Activated effector memory CD4-positive, alpha-beta T cell treated with anti-CD3 and anti-CD28 coated beads, Interleukin-2, amount 50 U/mL, for 16 hours (primary cell): ENCODE data around the gene ZNF831.

Experiments
- DNase-seq: peaks from one replicate; pipeline ENCODE4 v3.0.0-alpha.2; 2020

The ZNF831 gene

DNA sequence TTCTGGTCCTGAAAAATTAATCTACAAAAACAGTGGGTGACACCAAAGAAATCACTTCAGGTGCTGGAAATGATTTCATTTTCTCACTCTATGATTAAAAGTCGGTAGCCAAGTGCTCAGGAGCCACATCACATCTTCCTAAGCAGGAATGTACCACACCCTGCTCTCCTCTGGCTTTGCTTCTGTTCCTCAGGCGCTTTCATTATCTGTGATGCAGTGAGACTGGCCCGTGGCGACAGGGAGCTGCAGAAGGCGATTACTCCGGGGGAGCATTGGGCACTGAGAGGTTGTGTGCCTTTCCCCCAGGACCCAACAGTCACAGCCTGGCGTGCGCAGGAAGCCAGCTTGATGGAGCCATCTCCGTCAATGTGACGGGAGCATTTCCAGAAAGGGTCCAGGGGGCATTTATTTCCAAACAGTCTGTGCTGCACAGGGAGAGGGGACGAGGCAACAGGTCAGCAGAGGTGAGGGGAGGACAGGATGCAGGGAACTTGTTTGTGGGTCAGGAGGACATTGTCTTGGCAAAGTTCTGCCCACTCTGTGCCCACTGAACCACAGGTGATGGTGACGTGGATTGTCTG lies 5.6 kb upstream of the ZNF831 start:
- no peak for DNase-seq

GRCh38 chr20:59158673-59159072 lies 4.9 kb upstream of the ZNF831 start:
- no peak for DNase-seq

- no peak for DNase-seq
Measured at GRCh38 chr20:59159091-59159490, 4.5 kb upstream of the ZNF831 start.

GRCh38 chr20:59159493-59160376 lies 3.9 kb upstream of the ZNF831 start:
- DNase-seq, result peak; percentile 86

DNA sequence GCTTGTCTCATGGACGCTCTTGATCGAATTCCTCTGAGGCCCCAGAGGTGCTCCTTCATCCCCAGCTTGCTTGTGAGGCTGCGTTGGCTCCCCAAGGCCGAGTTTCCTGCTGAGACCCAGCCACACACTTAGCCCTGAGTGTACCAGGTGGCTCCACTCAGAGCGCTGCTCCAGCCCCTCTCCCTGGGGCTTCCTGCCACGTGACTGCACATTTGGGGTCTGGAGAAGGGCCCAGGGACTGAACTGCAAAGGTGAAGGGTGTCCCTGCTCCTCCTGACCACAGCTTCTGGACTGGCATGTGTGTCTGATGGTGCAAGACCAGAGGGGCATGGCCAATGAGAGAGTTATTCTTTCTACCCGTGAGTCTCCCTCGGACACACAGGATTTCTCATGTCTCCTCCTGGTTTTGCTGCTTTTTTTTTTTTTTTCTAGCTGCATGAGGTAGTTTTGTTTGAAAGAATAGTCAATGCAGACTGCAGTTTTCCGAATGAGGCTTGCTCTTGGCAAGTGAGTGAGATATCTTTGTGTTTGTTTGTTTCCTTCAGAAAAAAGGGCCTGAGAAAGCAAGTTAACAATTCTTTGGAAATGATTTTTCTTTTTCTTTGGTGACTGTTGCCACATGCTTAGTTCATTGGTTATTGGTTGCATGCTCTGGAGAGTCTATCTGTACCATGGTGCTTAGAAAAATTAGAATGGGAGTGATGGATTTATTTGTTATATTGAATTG lies 3.1 kb upstream of the ZNF831 start:
- DNase-seq, result no peak

DNA sequence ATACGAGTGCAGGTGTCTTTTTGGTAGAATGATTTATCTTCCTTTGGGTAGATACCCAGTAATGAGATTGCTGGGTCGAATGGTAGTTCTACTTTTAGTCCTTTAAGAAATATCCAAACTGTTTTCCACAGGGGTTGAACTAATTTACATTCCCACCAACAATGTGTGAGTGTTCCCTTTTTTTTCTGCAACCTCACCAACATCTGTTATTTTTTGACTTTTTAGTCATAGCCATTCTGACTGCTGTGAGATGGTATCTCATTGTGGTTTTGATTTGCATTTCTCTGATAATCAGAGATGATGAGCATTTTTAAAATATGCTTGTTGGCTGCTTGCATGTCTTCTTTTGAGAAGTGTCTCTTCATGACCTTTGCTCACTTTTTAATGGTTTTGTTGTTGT lies 1.9 kb upstream of the ZNF831 start:
- no peak for DNase-seq

DNA sequence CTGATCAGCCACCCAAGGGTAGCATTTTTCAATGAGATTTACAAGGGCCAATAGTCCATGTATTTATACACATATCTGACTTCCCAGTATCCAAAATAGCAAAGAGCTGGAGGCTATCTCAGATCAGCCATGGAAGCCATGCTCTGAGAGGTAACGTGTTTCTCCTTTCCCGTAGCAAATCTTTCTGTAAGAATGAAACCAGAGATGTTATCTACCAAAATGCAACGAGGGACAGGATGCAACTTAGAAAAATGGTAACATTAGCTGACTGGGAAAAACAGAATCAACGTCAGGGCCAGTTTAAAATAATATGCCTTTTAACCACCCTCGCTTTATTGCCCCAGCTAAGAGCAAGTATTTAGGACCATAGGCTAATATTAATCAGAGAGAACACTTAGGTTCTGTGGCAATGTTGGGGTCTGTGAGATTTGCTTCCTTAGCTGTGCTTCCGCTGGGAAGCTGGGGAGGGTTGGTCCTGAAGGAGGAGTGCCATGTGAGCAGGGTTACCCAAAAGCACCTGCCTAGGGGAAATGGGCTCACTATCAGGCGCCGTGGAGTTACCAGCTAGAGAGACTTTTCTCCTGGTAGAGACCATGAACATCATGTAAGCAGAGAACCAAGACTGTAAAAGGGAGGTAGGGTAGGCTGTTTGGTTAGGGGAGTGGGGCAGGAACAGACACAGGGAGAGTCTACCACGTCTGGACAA lies 1.2 kb downstream of the ZNF831 start:
- no peak for DNase-seq

GRCh38 chr20:59165396-59165795 lies 1.8 kb downstream of the ZNF831 start:
- DNase-seq, result no peak

DNA sequence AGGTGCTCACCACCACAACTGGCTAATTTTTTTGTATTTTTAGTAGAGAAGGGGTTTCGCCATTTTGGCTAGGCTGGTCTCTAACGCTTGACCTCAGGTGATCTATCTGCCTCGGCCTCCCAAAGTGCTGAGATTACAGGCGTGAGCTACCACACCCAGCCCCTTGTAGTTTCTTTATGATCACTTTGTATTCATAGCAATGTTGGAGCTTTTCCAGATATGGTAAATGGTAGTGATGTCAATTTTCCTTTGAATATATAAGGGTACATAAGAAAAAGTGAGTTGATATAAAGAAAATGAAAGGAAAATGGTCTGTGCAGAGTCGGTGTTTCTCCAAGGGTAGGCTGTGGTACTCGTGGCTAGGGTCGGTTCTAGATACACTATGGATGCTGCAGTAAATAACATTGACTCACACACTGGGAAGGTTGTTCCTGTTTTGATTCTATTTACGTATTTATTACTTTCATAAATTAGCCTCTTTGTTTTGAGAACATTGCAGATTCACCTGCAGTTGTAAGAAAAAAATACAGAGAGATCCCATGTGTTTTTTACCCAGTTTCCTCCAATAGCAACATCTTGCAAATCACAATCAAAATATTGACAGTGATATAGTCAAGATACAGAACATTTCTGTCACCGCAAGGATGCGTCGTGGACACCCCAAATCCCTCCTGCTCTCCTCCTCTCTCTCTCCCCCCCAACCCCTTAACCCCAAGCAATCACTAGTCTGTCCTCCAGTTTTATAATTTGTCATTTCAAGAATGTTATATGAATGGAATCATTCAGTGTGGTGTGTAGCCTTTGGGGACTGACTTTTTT lies 2.5 kb downstream of the ZNF831 start:
- no peak for DNase-seq

GRCh38 chr20:59170406-59171349 lies 7.1 kb downstream of the ZNF831 start:
- DNase-seq, result no peak

- DNase-seq, result no peak
Measured at GRCh38 chr20:59171986-59172385, 8.4 kb downstream of the ZNF831 start.

DNA sequence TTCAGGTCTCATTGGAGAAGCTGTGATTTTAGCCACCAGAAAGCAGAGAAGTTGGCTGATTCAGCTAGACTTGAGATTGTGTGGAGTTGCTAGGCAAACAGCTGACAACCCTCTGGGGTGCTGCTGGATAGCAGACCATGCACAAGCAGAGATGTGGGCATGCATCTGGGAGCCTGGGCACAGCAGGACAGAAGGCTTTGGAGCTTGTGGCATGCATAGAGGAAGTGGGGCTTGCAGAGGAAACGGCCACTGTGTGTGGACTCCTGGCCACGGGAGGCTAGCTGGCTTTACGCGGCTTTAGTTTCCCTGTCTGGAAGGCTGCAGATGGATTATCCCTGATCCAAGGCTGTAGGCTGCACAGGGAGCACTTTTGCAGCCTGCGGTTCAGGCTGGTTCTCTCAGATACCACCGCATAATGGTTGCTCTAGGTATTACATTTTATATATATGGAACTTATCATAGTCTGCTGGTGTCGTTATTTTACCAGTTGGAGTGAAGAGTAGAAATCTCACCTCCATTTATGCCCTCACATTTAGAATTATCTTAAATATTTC lies 10.4 kb downstream of the ZNF831 start:
- no peak for DNase-seq

DNA sequence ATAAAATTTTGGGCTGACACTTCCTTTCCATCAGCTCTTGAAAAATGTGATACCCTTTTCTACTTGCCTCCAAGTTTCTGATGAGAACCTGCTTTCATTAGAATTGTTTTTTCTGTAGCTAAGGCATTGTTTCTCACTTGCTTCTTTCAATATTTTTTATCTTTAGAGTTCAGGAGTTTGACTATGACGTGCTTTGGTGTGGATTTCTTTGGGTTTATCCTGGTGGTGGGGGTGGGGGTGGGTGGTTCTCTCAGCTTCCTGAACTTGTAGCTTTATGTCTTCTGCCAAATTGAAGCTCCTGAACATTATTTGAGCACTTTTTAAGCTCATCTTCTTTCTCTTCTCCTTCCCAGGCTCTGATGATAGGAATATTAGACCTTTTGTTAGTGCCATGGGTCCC lies 11.4 kb downstream of the ZNF831 start:
- DNase-seq, result no peak

- DNase-seq, result no peak
Measured at GRCh38 chr20:59175861-59176260, 12.2 kb downstream of the ZNF831 start.

GRCh38 chr20:59176812-59177211 lies 13.2 kb downstream of the ZNF831 start:
- DNase-seq, result no peak

DNA sequence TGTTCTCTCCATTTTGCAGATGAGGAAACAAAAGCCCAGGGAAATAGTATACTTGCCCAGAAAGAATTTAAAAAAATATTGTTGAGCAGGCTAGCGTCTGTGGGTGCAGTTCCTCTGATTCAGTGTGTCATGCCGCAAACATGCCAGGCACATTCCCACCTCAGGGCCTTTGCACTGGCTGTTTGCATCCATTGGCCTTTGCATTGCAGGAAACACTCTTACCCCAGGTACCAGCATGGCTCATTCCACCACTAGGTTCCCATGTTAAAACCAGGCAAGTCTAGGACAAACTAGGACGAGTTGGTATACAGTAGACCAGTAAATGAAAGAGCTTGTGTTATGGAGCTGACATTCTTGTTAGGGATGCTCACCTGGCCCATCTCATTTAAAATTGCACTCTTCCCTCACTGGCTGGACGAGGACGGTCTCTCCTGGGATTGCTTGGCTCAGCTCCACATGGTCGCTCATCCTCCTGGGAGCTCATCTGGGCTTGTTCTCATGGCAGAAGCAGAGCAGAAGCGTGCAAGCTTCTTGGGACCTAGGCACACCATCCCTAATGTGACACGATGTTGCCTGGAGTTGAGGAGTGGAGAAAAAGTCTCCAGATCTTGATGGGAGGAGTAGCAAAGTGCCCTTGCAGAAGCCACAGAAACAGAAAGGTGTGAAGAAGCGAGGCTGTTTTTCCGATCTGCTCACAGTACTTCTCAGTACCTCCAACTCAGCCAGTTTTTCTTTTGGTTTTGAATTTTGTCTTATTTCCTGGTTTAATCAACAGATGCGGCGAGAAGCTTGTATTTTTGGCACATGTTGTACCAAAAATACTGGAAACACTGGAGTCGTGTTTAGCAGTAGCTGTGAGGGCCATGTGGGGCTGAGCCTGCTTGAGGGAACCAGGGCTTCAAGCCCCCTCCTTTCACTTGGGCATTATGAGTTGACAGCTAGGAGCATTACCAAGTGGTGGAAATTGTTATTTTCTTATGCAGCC lies 13.9 kb downstream of the ZNF831 start:
- no peak for DNase-seq

- DNase-seq, result no peak
Measured at GRCh38 chr20:59178983-59179595, 15.5 kb downstream of the ZNF831 start.

- DNase-seq, result no peak
Measured at GRCh38 chr20:59179988-59180387, 16.4 kb downstream of the ZNF831 start.

DNA sequence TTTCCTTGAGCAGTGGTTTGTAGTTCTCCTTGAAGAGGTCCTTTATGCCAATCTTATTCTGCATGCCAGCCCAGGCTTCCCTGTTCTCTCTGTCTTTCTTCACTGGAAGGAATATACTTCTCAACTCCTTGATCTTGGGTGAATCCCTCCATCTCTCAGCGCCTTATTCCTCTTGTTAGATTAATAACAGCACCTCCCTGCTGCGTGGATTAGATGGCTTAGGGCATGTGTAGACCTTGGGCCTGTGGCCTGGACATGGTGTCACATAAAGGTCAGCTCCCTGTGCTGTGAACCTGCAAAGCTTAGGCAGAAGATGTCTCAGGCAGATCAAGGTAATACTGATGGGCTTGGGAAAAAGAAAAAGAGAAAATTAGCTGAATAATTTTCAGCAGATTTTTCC lies 18.3 kb downstream of the ZNF831 start:
- no peak for DNase-seq
